NCI-H2029 (cell line): ENCODE results near the gene ADORA2B.
A peak's percentile ranks its signal among the peaks of the same experiment; 100 is the strongest.
"Not testable (repeated sequence)": the region's sequence is repeated elsewhere in the genome, so short reads cannot be mapped to it uniquely, and the experiment has no call there.

ENCODE experiments used
- DNase-seq: peaks from one replicate; lab custom pipeline; 2025; lab: John Stamatoyannopoulos, UW

Gene ADORA2B

GRCh38 chr17:15944759-15945526 is at the start of gene ADORA2B:
ADORA2B (plus strand) TSS chr17:15945130; CDS start chr17:15945249, 119 bp downstream.
- DNase-seq: no peak

DNA sequence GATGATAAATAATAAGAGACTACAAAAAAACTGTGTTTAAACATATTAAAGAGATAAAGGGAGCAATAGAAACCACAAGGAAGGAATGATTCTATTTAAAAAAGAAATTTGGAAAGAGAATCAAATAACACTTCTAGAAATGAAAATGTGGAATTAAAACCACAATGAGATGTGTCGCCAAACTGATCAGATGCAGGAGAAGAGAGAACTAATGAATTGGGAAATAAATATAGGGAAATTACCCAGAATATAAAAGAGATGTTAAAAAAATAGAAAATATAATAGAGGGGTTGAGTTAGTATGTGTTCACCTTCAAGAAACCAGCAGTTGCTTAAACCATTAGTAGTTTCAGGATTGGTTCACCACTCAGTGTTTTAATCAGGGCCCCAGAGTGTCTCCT is 48.7 kb upstream of the ADORA2B start:
- no peak for DNase-seq

DNA sequence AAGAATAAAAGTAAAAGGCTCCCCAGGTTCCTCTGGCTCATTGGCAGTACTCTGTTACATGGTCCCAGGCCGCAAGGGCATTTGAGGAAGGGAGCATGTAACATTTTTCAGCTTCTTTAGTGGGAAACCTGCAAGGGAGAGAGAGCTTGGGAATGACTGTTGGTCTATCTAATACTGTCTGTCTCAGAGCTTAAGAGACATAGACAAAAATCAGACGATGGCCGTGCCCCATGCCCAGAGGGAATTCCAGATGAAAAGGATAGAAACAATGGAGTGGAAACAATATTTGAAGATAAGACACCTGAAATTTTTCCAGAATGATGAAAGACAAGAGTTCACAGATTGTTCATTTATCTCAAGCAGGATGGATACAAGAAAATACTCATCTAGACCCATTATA is 48.1 kb upstream of the ADORA2B start:
- DNase-seq: no peak

GRCh38 chr17:15899596-15899995 is 45.3 kb upstream of the ADORA2B start:
- DNase-seq: not testable (repeated sequence)

DNA sequence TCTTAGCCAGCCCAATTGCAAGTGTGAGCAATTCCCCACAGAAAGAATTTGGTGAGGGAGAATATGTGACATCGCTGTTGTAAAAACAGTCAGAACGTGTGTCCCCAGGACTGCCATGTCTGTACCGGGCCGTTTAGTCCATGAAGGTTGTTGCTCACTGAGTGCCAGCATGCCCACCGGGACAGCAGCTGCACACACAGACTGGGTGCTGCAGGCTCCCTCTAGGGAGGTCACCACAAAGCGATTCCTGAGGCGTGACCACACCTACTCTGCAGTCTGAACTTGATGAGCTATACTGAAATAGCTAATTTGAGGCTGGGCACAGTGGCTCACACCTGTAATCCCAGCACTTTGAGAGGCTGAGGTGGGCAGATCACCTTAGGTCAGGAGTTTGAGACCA is 44.1 kb upstream of the ADORA2B start:
- DNase-seq: no peak

DNA sequence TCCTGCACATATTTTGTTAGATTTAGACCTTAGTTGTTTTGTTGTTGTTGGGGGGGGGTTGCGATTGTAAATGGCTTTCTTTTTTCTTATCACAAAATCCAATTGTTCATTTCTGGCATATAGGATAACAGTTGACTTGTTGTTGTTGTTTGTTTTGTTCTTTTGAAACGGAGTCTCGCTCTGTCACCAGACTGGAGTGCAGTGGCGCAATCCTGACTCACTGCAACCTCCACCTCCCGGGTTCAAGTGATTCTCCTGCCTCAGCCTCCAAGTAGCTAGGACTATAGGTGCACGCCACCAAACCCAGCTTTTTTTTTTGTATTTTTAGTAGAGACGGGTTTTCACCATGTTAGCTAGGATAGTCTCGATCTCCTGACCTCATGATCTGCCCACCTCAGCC is 39.7 kb upstream of the ADORA2B start:
- DNase-seq: not testable (repeated sequence)

GRCh38 chr17:15907290-15907689 is 37.6 kb upstream of the ADORA2B start:
- DNase-seq: no peak

DNA sequence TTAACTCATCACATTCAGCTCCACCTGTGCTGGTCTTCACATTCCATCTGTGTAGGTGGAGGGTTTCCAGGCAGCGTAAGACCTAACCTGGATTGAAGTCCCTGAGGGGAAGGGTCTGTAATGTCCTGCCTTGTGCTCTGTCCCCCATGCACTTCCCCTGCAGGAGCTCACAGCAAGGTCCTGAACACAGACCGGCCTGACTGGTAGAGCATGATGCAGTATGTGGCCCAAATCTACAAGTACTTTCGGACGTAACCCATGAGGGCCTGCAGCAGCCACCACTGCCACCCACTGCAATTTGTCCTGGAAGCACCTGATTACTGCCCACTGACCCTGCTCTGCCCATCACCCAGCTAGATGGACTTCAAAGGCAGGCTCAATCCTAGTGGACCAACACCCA is 36.6 kb upstream of the ADORA2B start:
- DNase-seq: no peak

GRCh38 chr17:15909481-15909991 is 35.4 kb upstream of the ADORA2B start:
- no peak for DNase-seq

GRCh38 chr17:15910791-15911190 is 34.1 kb upstream of the ADORA2B start:
- DNase-seq: no peak

DNA sequence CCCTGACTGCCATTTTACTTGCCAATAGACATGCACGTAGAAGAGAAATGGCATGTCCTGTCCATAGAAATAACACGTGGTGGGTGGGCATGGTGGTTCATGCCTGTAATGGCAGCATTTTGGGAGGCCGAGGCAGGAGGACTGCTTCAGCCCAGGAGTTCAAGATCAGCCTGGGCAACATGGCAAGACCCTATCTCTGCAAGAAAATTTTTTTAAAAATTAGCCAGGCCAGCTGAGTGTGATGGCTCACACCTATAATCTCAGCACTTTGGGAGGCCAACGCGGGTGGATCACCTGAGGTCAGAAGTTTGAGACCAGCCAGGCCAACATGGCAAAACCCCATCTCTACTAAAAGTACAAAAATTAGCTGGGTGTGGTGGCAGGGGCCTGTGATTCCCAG is 33.2 kb upstream of the ADORA2B start:
- DNase-seq: not testable (repeated sequence)

DNA sequence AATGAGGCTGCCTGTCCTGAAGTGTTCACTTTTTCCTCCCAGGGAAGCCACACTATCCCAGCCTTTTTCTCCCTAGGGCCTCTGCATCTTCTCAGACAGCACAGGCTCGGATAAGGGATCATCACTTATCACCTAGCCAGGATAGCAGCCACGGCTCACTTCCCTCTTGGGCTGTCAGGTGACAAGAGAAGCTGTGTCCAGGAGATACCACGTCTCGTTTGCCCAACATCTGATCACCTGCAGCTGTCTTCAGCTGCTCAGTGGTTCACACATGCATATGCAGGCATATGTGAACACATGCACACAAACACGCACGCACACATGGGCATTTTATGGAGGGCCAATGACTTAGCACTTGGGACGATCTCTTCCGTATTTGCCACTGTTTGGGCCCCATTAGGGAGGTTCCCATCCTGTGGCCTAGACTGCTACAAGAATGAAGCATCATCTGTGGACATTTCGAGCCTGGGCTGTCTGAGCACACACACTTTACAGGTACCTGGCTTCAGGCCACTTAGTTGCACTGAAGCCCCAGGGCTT is 32.4 kb upstream of the ADORA2B start:
- DNase-seq: no peak

DNA sequence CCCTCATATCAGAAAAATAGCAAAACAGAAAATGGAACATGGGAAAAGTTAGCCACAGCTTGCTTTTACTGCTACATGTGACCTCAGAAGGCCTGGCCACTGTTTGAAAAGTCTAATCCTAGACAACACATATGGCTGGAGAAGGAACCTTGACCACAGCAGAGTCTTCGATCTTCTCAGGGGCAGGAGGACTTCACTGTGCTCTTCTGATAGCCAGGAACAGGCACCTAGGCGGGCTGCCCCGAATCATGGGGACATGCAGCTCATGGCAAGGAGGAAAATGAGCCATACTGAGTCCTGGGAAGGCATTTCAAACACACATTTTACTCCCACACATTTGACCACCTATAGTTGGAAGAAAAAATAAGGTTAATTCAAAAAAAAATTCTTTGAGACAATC is 31.1 kb upstream of the ADORA2B start:
- no peak for DNase-seq

GRCh38 chr17:15914400-15915170 is 30.3 kb upstream of the ADORA2B start:
- DNase-seq: no peak

DNA sequence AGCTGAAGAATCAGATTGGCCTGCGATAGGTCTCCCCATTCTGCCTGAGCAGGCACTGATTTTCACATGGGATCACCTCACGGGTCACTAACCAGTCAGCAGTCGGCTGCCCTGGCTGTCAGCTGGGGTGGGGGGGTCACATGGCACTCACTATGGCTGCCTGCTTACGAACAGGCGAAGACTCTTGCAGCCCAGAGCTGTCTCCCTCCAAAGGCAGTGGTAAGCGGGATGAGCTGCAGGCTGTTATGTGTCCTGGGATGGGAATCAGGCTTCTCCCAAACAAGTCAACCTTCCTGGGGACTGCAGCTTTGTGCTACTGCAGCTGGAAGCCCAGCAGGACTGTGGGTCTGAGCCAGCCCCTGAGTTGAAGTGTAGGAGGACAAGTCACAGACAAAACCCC is 29.0 kb upstream of the ADORA2B start:
- DNase-seq: no peak

DNA sequence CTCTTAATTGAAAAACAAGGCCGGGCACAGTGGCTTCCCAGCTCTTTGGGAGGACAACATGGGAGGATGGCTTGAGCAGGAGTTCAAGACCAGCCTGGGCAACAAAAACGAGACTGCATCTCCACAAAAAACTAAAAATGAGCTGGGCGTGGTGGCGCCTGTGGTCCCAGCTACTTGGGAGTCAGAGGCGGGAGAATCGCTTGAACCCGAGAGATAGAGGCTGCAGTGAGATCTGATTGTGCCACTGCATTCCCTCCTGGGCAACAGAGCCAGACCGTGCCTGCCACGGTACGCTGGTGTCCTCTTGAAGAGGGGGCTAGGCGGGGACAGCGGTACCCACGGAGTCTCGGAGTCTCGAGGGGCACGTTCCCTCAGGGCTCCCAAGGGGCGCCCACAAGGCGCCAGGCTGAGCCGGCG is 27.9 kb upstream of the ADORA2B start:
- no peak for DNase-seq

DNA sequence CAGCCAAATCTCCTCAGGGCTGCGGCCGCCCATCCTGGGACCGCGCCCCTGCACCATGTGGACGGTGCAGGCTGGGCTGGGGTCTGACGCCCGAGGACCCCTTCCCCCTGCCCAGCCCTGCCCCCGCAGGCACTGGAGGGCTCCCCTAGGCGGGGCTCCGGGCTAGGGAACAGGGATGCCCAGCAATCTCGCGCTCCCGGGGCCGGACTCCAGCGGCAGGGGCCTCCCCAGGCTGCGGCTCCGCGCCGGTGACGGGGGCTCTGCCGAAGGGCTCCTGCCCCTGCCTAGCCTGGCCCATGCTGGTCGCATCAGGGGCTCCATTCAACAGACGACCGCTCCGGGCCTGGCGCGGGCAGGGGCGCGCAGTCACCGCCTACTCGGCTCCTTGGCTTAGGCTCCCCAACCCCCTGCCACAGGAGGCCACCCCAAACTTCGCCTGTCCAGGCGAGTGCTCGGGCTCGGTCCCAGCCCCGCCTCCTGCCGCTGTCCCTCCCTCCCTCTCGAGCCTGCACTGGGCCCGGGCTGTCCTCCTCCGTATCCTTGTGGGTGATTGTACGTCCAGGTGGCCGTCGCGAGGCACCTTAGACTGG is 27.4 kb upstream of the ADORA2B start:
- no peak for DNase-seq

GRCh38 chr17:15918261-15918660 is 26.7 kb upstream of the ADORA2B start:
- no peak for DNase-seq

DNA sequence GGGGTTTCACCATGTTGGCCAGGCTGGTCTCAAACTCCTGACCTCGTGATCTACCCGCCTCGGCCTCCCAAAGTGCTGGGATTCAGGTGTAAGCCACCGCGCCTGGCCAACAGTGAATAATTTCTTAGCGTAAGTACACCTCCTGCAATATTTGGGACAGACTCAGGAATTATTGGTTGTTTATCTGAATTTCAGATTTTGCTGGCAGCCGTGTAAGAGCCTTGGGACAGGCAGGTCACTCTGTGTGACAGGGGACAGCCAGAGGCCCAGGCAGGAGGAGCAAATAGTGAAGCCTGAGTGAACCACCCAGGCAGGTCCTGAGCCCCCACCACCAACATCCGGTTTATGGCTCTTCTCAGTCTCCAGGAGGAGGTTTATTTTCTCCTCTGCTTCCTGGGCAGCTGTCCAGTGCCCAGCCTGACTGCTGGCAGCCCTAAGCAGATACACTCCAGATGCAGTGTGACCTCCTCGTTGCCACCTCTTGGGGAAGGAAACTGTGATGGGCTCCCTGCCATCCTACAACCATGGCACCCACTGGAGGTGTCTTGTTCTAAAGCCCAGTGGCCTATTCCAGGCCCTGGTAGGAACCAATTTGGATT is 26.2 kb upstream of the ADORA2B start:
- peak; percentile 82 for DNase-seq

- no peak for DNase-seq
Measured at GRCh38 chr17:15919466-15919865, 25.5 kb upstream of the ADORA2B start.

- no peak for DNase-seq
Measured at GRCh38 chr17:15920758-15921239, 24.1 kb upstream of the ADORA2B start.

GRCh38 chr17:15921640-15922039 is 23.3 kb upstream of the ADORA2B start:
- no peak for DNase-seq
